IMR-90 (cell line): Measurements from ENCODE around the gene MAML2. TPM values are rescaled to one million over a fixed set of nuclear protein-coding genes. Genes with fewer than 3 reads are reported as not detected.

Experiments used
- ATAC-seq: fragments of 200-7000 bp; cut with Tn5 transposase; 2 replicates; pipeline ENCODE4 v1.9.1; 2020; ENCODE audit warnings: low read depth, mild to moderate bottlenecking, moderate library complexity
- BruUV-seq: library from RNA; stranded (reverse); fragments of 400-500 nt; replicated peaks from 2 replicates; lab custom pipeline; 2021; lab: Mats Ljungman, UMichigan
- CTCF ChIA-PET: fragments of 300-600 bp; formaldehyde crosslinking; extraction: SDS; loops from one replicate; lab custom pipeline; 2021; ENCODE audit warnings: antibody characterized with exemption; lab: Yijun Ruan, JAX
- POLR2A ChIA-PET: fragments of 300-600 bp; sonication (Branson Sonifier 250); formaldehyde crosslinking; loops from one replicate; lab custom pipeline; 2022; ENCODE audit warnings: antibody characterized with exemption; ENCODE audit not compliant: unreplicated experiment; lab: Charles Lee
- DNase-seq: peaks from one replicate; pipeline ENCODE4 v3.0.0; 2013
- H2AFZ ChIP-seq: replicated peaks from 2 replicates; pipeline ENCODE3; 2013; ENCODE audit warnings: low read length, mild to moderate bottlenecking; ENCODE audit not compliant: poor library complexity
- H2AK5ac ChIP-seq: 2 replicates; pipeline ENCODE4 v1.6.1; 2013; ENCODE audit warnings: low read depth, low read length, inconsistent platforms
- H2AK9ac ChIP-seq: replicated peaks from 2 replicates; pipeline ENCODE3; 2013; ENCODE audit warnings: mild to moderate bottlenecking, low read depth, low read length, moderate library complexity; ENCODE audit not compliant: poor library complexity
- H2BK120ac ChIP-seq: 2 replicates; pipeline ENCODE4 v1.6.1; 2013; ENCODE audit warnings: low read depth, low read length, inconsistent platforms
- H2BK15ac ChIP-seq: 3 replicates; pipeline ENCODE4 v1.6.1; 2013; ENCODE audit warnings: low read depth, low read length, inconsistent platforms
- H2BK20ac ChIP-seq: 2 replicates; pipeline ENCODE4 v1.6.1; 2013; ENCODE audit warnings: low read depth, mild to moderate bottlenecking, inconsistent platforms, low read length, moderate library complexity
- H2BK5ac ChIP-seq: 2 replicates; pipeline ENCODE4 v1.6.1; 2013; ENCODE audit warnings: mild to moderate bottlenecking, low read depth, low read length, inconsistent platforms; ENCODE audit not compliant: poor library complexity, severe bottlenecking
- H3K14ac ChIP-seq: replicated peaks from 2 replicates; pipeline ENCODE4 v1.6.1; 2013; ENCODE audit warnings: low read depth, low read length, inconsistent platforms
- H3K18ac ChIP-seq: 2 replicates; pipeline ENCODE4 v1.6.1; 2013; ENCODE audit warnings: low read depth, low read length, control low read depth
- H3K23ac ChIP-seq: 2 replicates; pipeline ENCODE4 v1.6.1; 2013; ENCODE audit warnings: low read depth, low read length, inconsistent platforms
- H3K27ac ChIP-seq: 2 replicates; pipeline ENCODE4 v1.5.1; 2013; ENCODE audit warnings: mild to moderate bottlenecking, control low read depth, low read length; ENCODE audit not compliant: insufficient read depth
- H3K27me3 ChIP-seq: 2 replicates; pipeline ENCODE4 v1.6.1; 2013; ENCODE audit warnings: low read length; ENCODE audit not compliant: control insufficient read depth, insufficient read depth
- H3K36me3 ChIP-seq: 2 replicates; pipeline ENCODE4 v1.6.1; 2013; ENCODE audit warnings: low read length, mixed read lengths; ENCODE audit not compliant: control insufficient read depth, insufficient read depth
- H3K4ac ChIP-seq: 2 replicates; pipeline ENCODE4 v1.6.1; 2013; ENCODE audit warnings: low read depth, low read length, inconsistent platforms
- H3K4me1 ChIP-seq: 2 replicates; pipeline ENCODE4 v1.6.1; 2013; ENCODE audit warnings: low read length, mixed read lengths; ENCODE audit not compliant: control insufficient read depth, insufficient read depth
- H3K4me2 ChIP-seq: 2 replicates; pipeline ENCODE4 v1.6.1; 2013; ENCODE audit warnings: low read depth, mild to moderate bottlenecking, control low read depth, low read length, moderate library complexity
- H3K4me3 ChIP-seq: 2 replicates; pipeline ENCODE4 v1.5.1; 2013; ENCODE audit warnings: low read depth, mild to moderate bottlenecking, control low read depth, low read length, moderate library complexity; ENCODE audit not compliant: insufficient read depth
- H3K56ac ChIP-seq: 2 replicates; pipeline ENCODE4 v1.6.1; 2013; ENCODE audit warnings: low read length, inconsistent platforms; ENCODE audit not compliant: insufficient read depth; ENCODE audit errors: extremely low read depth
- H3K79me1 ChIP-seq, 2 experiments: 2 replicates each; pipeline ENCODE4 v1.6.1; 2013; ENCODE audit warnings: low read length in 2 of 2, inconsistent platforms in 1 of 2, low read depth in 1 of 2
- H3K9ac ChIP-seq: 2 replicates; pipeline ENCODE4 v1.6.1; 2013; ENCODE audit warnings: low read depth, low read length, control low read depth
- H3K9me1 ChIP-seq: 2 replicates; pipeline ENCODE4 v1.6.1; 2013; ENCODE audit warnings: low read length, inconsistent platforms; ENCODE audit not compliant: insufficient read depth
- H3K9me3 ChIP-seq: 2 replicates; pipeline ENCODE4 v1.6.1; 2013; ENCODE audit warnings: low read length; ENCODE audit not compliant: control insufficient read depth, insufficient read depth
- H4K20me1 ChIP-seq: 2 replicates; pipeline ENCODE4 v1.6.1; 2013; ENCODE audit warnings: low read length, inconsistent platforms; ENCODE audit not compliant: insufficient read depth
- H4K5ac ChIP-seq: 2 replicates; pipeline ENCODE4 v1.6.1; 2013; ENCODE audit warnings: mild to moderate bottlenecking, low read depth, low read length, control low read depth
- H4K8ac ChIP-seq, 2 experiments: 2 replicates each; pipeline ENCODE4 v1.6.1; 2013; ENCODE audit warnings: low read depth in 2 of 2, low read length in 2 of 2, control low read depth in 1 of 2, inconsistent platforms in 1 of 2
- H4K91ac ChIP-seq: 2 replicates; pipeline ENCODE4 v1.6.1; 2013; ENCODE audit warnings: low read depth, low read length, inconsistent platforms; ENCODE audit not compliant: insufficient read depth
- NFE2L2 ChIP-seq: fragments of 150-350 bp; IDR thresholded peaks from 2 replicates; pipeline ENCODE4 v1.6.1; 2016; ENCODE audit warnings: low read depth, mild to moderate bottlenecking, low read length
- SMC3 ChIP-seq: fragments of 150-350 bp; IDR thresholded peaks from 2 replicates; pipeline ENCODE4 v1.6.1; 2016; ENCODE audit warnings: low read depth, mild to moderate bottlenecking, antibody characterized with exemption, low read length, moderate library complexity
- WGBS, 2 experiments: methylation state at CpG; one replicate each; pipeline versions ENCODE4 v1.1.5 to v1.1.7; 2013; ENCODE audit warnings: missing lambda C conversion rate in 2 of 2; ENCODE audit not compliant: insufficient read length in 1 of 2; ENCODE audit errors: extremely low coverage in 2 of 2; 5-methylcytosine and 5-hydroxymethylcytosine counted together
- dilution Hi-C: fragments of 300-500 bp; cut with HindIII; formaldehyde crosslinking; loops from one replicate; pipeline ENCODE4 v1.14.3; 2018; ENCODE audit warnings: low sequenced_read_pairs; ENCODE audit not compliant: unreplicated experiment
- in situ Hi-C: fragments of 300-500 bp; cut with MboI; formaldehyde crosslinking; loops from 3 replicates; pipeline ENCODE4 v1.14.3; 2019; ENCODE audit warnings: low sequenced_read_pairs, inconsistent platforms, mixed read lengths
- intact Hi-C: fragments of 100-400 bp; cut with micrococcal nuclease; formaldehyde crosslinking; loops from 2 replicates; pipeline ENCODE4 v1.10.0; 2022
- polyA plus RNA-seq, 3 experiments: library from polyadenylated mRNA; depleted of rRNA; stranded (reverse); fragments of >200 nt; gene quantifications; 2 replicates each; pipeline ENCODE4 v1.2.3, GENCODE V29; 2012; ENCODE audit warnings: low replicate concordance in 1 of 3
- total RNA-seq: library from RNA; depleted of rRNA; stranded (reverse); fragments of >200 nt; gene quantifications from 2 replicates; pipeline ENCODE4 v1.2.3, GENCODE V29; 2012

MAML2 gene
- total and polyA plus RNA-seq, 2 of the 4 experiments (the other 2 are of a cell fraction), result 15.0 to 19.5 TPM

- H3K18ac ChIP-seq, result no peak overlapping the region
- no peaks in the 10 kb centered on the region for H3K27me3 ChIP-seq
- H3K36me3 ChIP-seq, result no peaks in the 10 kb centered on the region; the same call in none of the 2 replicates
- no peak overlapping the region for H3K4me3 ChIP-seq
- H2AK5ac ChIP-seq, result no peak overlapping the region
- no peak overlapping the region for H3K56ac ChIP-seq
- no peaks in the 10 kb centered on the region for H4K20me1 ChIP-seq
- no peak overlapping the region for H3K14ac ChIP-seq
- no peak overlapping the region for H3K9ac ChIP-seq
- H2BK120ac ChIP-seq, result no peak overlapping the region
- DNase-seq (no peak), ATAC-seq (no peak)
- no peaks in the 10 kb centered on the region; the same call in 1 of the 2 replicates for H3K9me1 ChIP-seq
- no peak overlapping the region for H2BK20ac ChIP-seq
- no peak for TF ChIP-seq NFE2L2
- no peak for TF ChIP-seq SMC3
- no peak overlapping the region for H3K4me2 ChIP-seq
- no peak overlapping the region for H4K8ac ChIP-seq
- WGBS, 2 experiments, result 70% methylated on average over 2 of the region's 3 CpGs; no CpG with 5 or more reads in 1 of the 2 experiments
- peaks cover 8% of the 10 kb centered on the region for H3K4me1 ChIP-seq
- H2BK5ac ChIP-seq, result no peak overlapping the region
- no peak overlapping the region for H4K91ac ChIP-seq
- ChIA-PET CTCF (no interaction called here), POLR2A (no interaction called here)
- no peak overlapping the region for H4K5ac ChIP-seq
- H3K9me3 ChIP-seq, result no peaks in the 10 kb centered on the region
- no peak overlapping the region for H2BK15ac ChIP-seq
- H2AFZ ChIP-seq, result no peak overlapping the region
- no peak overlapping the region for H3K4ac ChIP-seq
- in situ Hi-C loops (no loop called here), intact Hi-C loops (no loop called here), dilution Hi-C loops (no loop called here)
- H3K27ac ChIP-seq, result no peak overlapping the region
- H3K79me1 ChIP-seq, result peaks cover 23 to 31% of the 10 kb centered on the region in 2 experiments
- no peak overlapping the region for H3K23ac ChIP-seq
- no TSS peak for BruUV-seq
- H2AK9ac ChIP-seq, result no peak overlapping the region
Measured at GRCh38 chr11:96017856-96018255, 325.1 kb downstream of the MAML2 start.
